ENCODE data around the gene XBP1.

GRCh38 chr22:28815729-28816128 is 15.4 kb upstream of the XBP1 start:
- TF ChIP-seq ZNF274 (IDR thresholded peaks at IDR 0.05; ENCODE audit: low read depth, low read length): no peak
- no peak for TF ChIP-seq YY1 (IDR thresholded peaks at IDR 0.05; ENCODE audit: insufficient read depth, insufficient read length)

Data from NT2/D1 (cell line).